ENCODE measurements around the gene DOCK9. TPM values are rescaled to one million over a fixed set of nuclear protein-coding genes. Genes with fewer than 3 reads are reported as not detected.

The DOCK9 gene
- polyA plus RNA-seq, 3 donors = 0.01 TPM; not detected in 2

- no peaks in the 10 kb centered on the region for H3K36me3 Mint-ChIP-seq
- H3K27ac Mint-ChIP-seq = no peak overlapping the region
- Histone ChIP-seq H3K4me3 (replicated peaks in 1 of 3; ENCODE audit: low read depth in 2 of 3, low read length in 3 of 3) (no peak overlapping the region), H3K4me1 (ENCODE audit: control insufficient read depth in 1 of 2, insufficient read depth in 2 of 2, low read length in 2 of 2) (no peaks in the 10 kb centered on the region), H3K27me3 (ENCODE audit: control insufficient read depth in 2 of 2, insufficient read depth in 2 of 2, low read length in 2 of 2) (no peaks in the 10 kb centered on the region), H4K20me1 (ENCODE audit: insufficient read depth, low read length) (no peaks in the 10 kb centered on the region), H3K9me3 (replicated peaks in 1 of 2; ENCODE audit: control insufficient read depth in 1 of 2, insufficient read depth in 1 of 2, low read length in 2 of 2) (no peaks in the 10 kb centered on the region), H2AFZ (ENCODE audit: insufficient read depth, low read depth, low read length, poor library complexity, severe bottlenecking) (no peak overlapping the region), H3K79me2 (ENCODE audit: insufficient read depth, low read length) (no peaks in the 10 kb centered on the region), H3K9ac (ENCODE audit: insufficient read depth, low read length, poor library complexity, severe bottlenecking) (no peak overlapping the region), H3K4me2 (replicated peaks; ENCODE audit: extremely low read depth, low read length, poor library complexity, severe bottlenecking) (no peak overlapping the region), H3K36me3 (replicated peaks in 1 of 2; ENCODE audit: control insufficient read depth in 1 of 2, insufficient read depth in 2 of 2, low read length in 2 of 2) (no peaks in the 10 kb centered on the region), H3K27ac (ENCODE audit: low read depth in 1 of 2, low read length in 2 of 2) (no peak overlapping the region)
- H3K4me1 Mint-ChIP-seq = no peaks in the 10 kb centered on the region
- WGBS (ENCODE audit: insufficient coverage) = 97% methylated on average over 11 of the region's 12 CpGs
- no peak for DNase-seq
- intact Hi-C loops (cut with micrococcal nuclease) = no loop called here
- H3K27me3 Mint-ChIP-seq (ENCODE audit: low read depth in 3 of 3) = peaks cover 0 to 9% (median 6%) of the 10 kb centered on the region in 3 donors
- peaks cover 0 to 2% (median 0%) of the 10 kb centered on the region in 7 donors for H3K9me3 Mint-ChIP-seq
- no peak overlapping the region for H3K4me3 Mint-ChIP-seq
- no peak for TF ChIP-seq CTCF (IDR thresholded peaks at IDR 0.05)
Observed at GRCh38 chr13:98794498-98794897, 183.4 kb downstream of the DOCK9 start.

- no peaks in the 10 kb centered on the region for H3K36me3 ChIP-seq (replicated peaks in 1 of 2; ENCODE audit: control insufficient read depth in 1 of 2, insufficient read depth in 2 of 2, low read length in 2 of 2)
- no peaks in the 10 kb centered on the region for H3K79me2 ChIP-seq (ENCODE audit: insufficient read depth, low read length)
- H3K36me3 Mint-ChIP-seq = no peaks in the 10 kb centered on the region
- H3K27me3 ChIP-seq (ENCODE audit: control insufficient read depth in 2 of 2, insufficient read depth in 2 of 2, low read length in 2 of 2) = no peaks in the 10 kb centered on the region
- intact Hi-C loops (cut with micrococcal nuclease) = no loop called here
- no peaks in the 10 kb centered on the region for H3K4me1 ChIP-seq (ENCODE audit: control insufficient read depth in 1 of 2, insufficient read depth in 2 of 2, low read length in 2 of 2)
- no peak for TF ChIP-seq CTCF (IDR thresholded peaks at IDR 0.05)
- WGBS (ENCODE audit: insufficient coverage) = 65% methylated on average over 9 of the region's 11 CpGs
- H3K27me3 Mint-ChIP-seq (ENCODE audit: low read depth in 3 of 3) = peaks cover 3 to 14% (median 5%) of the 10 kb centered on the region in 3 donors
- no peak overlapping the region for H3K27ac ChIP-seq (ENCODE audit: low read depth in 1 of 2, low read length in 2 of 2)
- no peaks in the 10 kb centered on the region for H3K9me3 ChIP-seq (replicated peaks in 1 of 2; ENCODE audit: control insufficient read depth in 1 of 2, insufficient read depth in 1 of 2, low read length in 2 of 2)
- no peak overlapping the region for H3K27ac Mint-ChIP-seq
- H2AFZ ChIP-seq (ENCODE audit: insufficient read depth, low read depth, low read length, poor library complexity, severe bottlenecking) = no peak overlapping the region
- peaks cover 0 to 2% (median 0%) of the 10 kb centered on the region in 7 donors for H3K9me3 Mint-ChIP-seq
- no peak overlapping the region for H3K4me3 ChIP-seq (replicated peaks in 1 of 3; ENCODE audit: low read depth in 2 of 3, low read length in 3 of 3)
- no peaks in the 10 kb centered on the region for H3K4me1 Mint-ChIP-seq
- no peak overlapping the region for H3K4me3 Mint-ChIP-seq
- no peaks in the 10 kb centered on the region for H4K20me1 ChIP-seq (ENCODE audit: insufficient read depth, low read length)
- no peak overlapping the region for H3K4me2 ChIP-seq (replicated peaks; ENCODE audit: extremely low read depth, low read length, poor library complexity, severe bottlenecking)
- DNase-seq = no peak
- no peak overlapping the region for H3K9ac ChIP-seq (ENCODE audit: insufficient read depth, low read length, poor library complexity, severe bottlenecking)
Observed at GRCh38 chr13:98792785-98793495, 184.9 kb downstream of the DOCK9 start.

All from CD14-positive monocyte (primary cell).